Smooth muscle cell (in vitro differentiated cells): ENCODE data around the gene ANKRD61. TPM values are rescaled to one million over a fixed set of nuclear protein-coding genes. Genes with fewer than 3 reads are reported as not detected.
"Not testable (repeated sequence)": the region's sequence is repeated elsewhere in the genome, so short reads cannot be mapped to it uniquely, and the experiment has no call there.

ENCODE experiments used
- DNase-seq: peaks from one replicate; lab custom pipeline; 2025; ENCODE audit not compliant: unreplicated experiment; lab: John Stamatoyannopoulos, UW
- H2AFZ ChIP-seq: fragments of 200-600 bp; sonication (generic); 2 replicates; pipeline ENCODE4 v1.6.0; 2016; ENCODE audit warnings: antibody characterized with exemption, low read depth, mild to moderate bottlenecking
- H3F3A ChIP-seq: fragments of 200-600 bp; sonication (generic); 2 replicates; pipeline ENCODE4 v1.6.0; 2017; ENCODE audit warnings: antibody characterized with exemption, low read depth
- H3K27ac ChIP-seq: fragments of 200-600 bp; sonication (generic); 2 replicates; pipeline ENCODE4 v1.5.1; 2016; ENCODE audit warnings: low read depth, mild to moderate bottlenecking
- H3K27me3 ChIP-seq: fragments of 200-600 bp; sonication (generic); 2 replicates; pipeline ENCODE4 v1.6.1; 2016; ENCODE audit warnings: low read depth, mild to moderate bottlenecking
- H3K36me3 ChIP-seq: fragments of 200-600 bp; sonication (generic); 2 replicates; pipeline ENCODE4 v1.5.1; 2016; ENCODE audit warnings: low read depth
- H3K4me1 ChIP-seq: fragments of 200-600 bp; sonication (generic); 2 replicates; pipeline ENCODE4 v1.5.1; 2016; ENCODE audit warnings: low read depth
- H3K4me2 ChIP-seq: fragments of 200-600 bp; sonication (generic); 2 replicates; pipeline ENCODE4 v1.6.0; 2016; ENCODE audit warnings: mild to moderate bottlenecking
- H3K4me3 ChIP-seq: fragments of 200-600 bp; sonication (generic); 2 replicates; pipeline ENCODE4 v1.5.1; 2016; ENCODE audit warnings: mild to moderate bottlenecking
- H3K79me2 ChIP-seq: fragments of 200-600 bp; sonication (generic); 2 replicates; pipeline ENCODE4 v1.6.0; 2016; ENCODE audit warnings: low read depth, mild to moderate bottlenecking
- H3K9ac ChIP-seq: fragments of 200-600 bp; sonication (generic); 2 replicates; pipeline ENCODE4 v1.6.0; 2016; ENCODE audit warnings: low read depth
- H3K9me3 ChIP-seq: fragments of 200-600 bp; sonication (generic); replicated peaks from 2 replicates; pipeline ENCODE4 v1.5.1; 2016; ENCODE audit warnings: low read depth
- H4K20me1 ChIP-seq: fragments of 200-600 bp; sonication (generic); 2 replicates; pipeline ENCODE4 v1.6.0; 2016; ENCODE audit warnings: low read depth
- CTCF ChIP-seq: fragments of 200-600 bp; sonication (generic); IDR thresholded peaks from 2 replicates; pipeline ENCODE4 v1.5.1; 2017; ENCODE audit warnings: borderline replicate concordance, mild to moderate bottlenecking, antibody characterized with exemption; ENCODE audit not compliant: insufficient read depth, poor library complexity, severe bottlenecking
- WGBS: methylation state at CpG from one replicate; pipeline ENCODE4 v1.1.7; 2016; ENCODE audit warnings: low lambda C conversion rate; 5-methylcytosine and 5-hydroxymethylcytosine counted together
- polyA plus RNA-seq: library from polyadenylated mRNA; unstranded; fragments of >200 nt; fragmentation: Nextera tagmentation; extraction: Ambion mirVana; gene quantifications from 2 replicates; pipeline ENCODE4 v1.2.1, GENCODE V29; 2016
- total RNA-seq: library from RNA; depleted of rRNA; stranded (reverse); fragments of >200 nt; gene quantifications from 2 replicates; pipeline ENCODE4 v1.2.3, GENCODE V29; 2014

Gene ANKRD61
- total and polyA plus RNA-seq, 2 experiments from 2014 or later, result 0.16 TPM; not detected in 1

GRCh38 chr7:6035686-6036085 lies 4.5 kb downstream of the ANKRD61 start:
- Histone ChIP-seq H3F3A (no peaks in the 10 kb centered on the region), H3K4me2 (no peak overlapping the region), H2AFZ (no peak overlapping the region), H3K4me1 (no peaks in the 10 kb centered on the region), H3K36me3 (peaks cover 14% of the 10 kb centered on the region), H3K9me3 (no peaks in the 10 kb centered on the region), H3K27me3 (no peaks in the 10 kb centered on the region), H3K27ac (no peak overlapping the region), H3K4me3 (no peak overlapping the region), H3K9ac (no peak overlapping the region), H4K20me1 (peaks cover 38% of the 10 kb centered on the region), H3K79me2 (peaks cover 7% of the 10 kb centered on the region)
- DNase-seq, result no peak
- no peak for TF ChIP-seq CTCF
- 96% methylated on average over 13 of the region's 13 CpGs for WGBS

- TF ChIP-seq CTCF, result no peak
- Histone ChIP-seq H3K4me2 (no peak overlapping the region), H2AFZ (no peak overlapping the region), H3K27me3 (no peaks in the 10 kb centered on the region), H3K4me3 (no peak overlapping the region), H3K9me3 (no peaks in the 10 kb centered on the region), H3K4me1 (no peaks in the 10 kb centered on the region), H3K36me3 (peaks cover 24% of the 10 kb centered on the region), H3K9ac (no peak overlapping the region), H3F3A (no peaks in the 10 kb centered on the region), H4K20me1 (peaks cover 22% of the 10 kb centered on the region), H3K27ac (no peak overlapping the region), H3K79me2 (peaks cover 32% of the 10 kb centered on the region)
- WGBS, result 95% methylated on average over 4 of the region's 4 CpGs
- no peak for DNase-seq
Observed at GRCh38 chr7:6049780-6050179, 18.6 kb downstream of the ANKRD61 start.

GRCh38 chr7:6051185-6051584 lies 20.0 kb downstream of the ANKRD61 start:
- H3K36me3 ChIP-seq, result peaks cover 16% of the 10 kb centered on the region
- H3K79me2 ChIP-seq, result peaks cover 46% of the 10 kb centered on the region
- 91% methylated on average over 9 of the region's 9 CpGs for WGBS

GRCh38 chr7:6056616-6057015 lies 25.4 kb downstream of the ANKRD61 start:
- Histone ChIP-seq H3K9me3 (no peaks in the 10 kb centered on the region), H2AFZ (no peak overlapping the region), H3K27me3 (no peaks in the 10 kb centered on the region), H3K36me3 (no peaks in the 10 kb centered on the region), H3K79me2 (peaks cover 67% of the 10 kb centered on the region), H3K4me1 (peaks cover 11% of the 10 kb centered on the region), H3K4me3 (peak overlapping the region; percentile 94), H3K4me2 (peak overlapping the region; percentile 93), H4K20me1 (peaks cover 43% of the 10 kb centered on the region), H3K27ac (no peak overlapping the region), H3K9ac (no peak overlapping the region), H3F3A (no peaks in the 10 kb centered on the region)
- DNase-seq, result no peak
- WGBS, result 59% methylated on average over 1 of the region's 1 CpG
- no peak for TF ChIP-seq CTCF

More at GRCh38 chr7:6051185-6051584, 20.0 kb downstream of the ANKRD61 start:
- peaks cover 36% of the 10 kb centered on the region for H4K20me1 ChIP-seq
- not testable (repeated sequence) for H2AFZ ChIP-seq, H3F3A ChIP-seq, H3K4me2 ChIP-seq, H3K9me3 ChIP-seq, DNase-seq, H3K27ac ChIP-seq, H3K4me3 ChIP-seq, H3K27me3 ChIP-seq, H3K9ac ChIP-seq, H3K4me1 ChIP-seq
